K562 (cell line): ENCODE data around the gene CCDC18. TPM values are rescaled to one million over a fixed set of nuclear protein-coding genes. Genes with fewer than 3 reads are reported as not detected.
A peak's percentile ranks its signal among the peaks of the same experiment; 100 is the strongest.

ENCODE experiments used
- CEBPB ChIP-seq: fragments of 450-650 bp; IDR thresholded peaks from 2 replicates; pipeline ENCODE4 v1.6.1; 2016; ENCODE audit warnings: missing genetic modification characterization, missing compliant biosample characterization
- DMBX1 ChIP-seq: fragments of 250-450 bp; sonication (Bioruptor Pico); IDR thresholded peaks from 2 replicates; pipeline ENCODE4 v1.8.0; 2022; ENCODE audit warnings: inconsistent platforms, mild to moderate bottlenecking, moderate library complexity, borderline replicate concordance
- ETV5 ChIP-seq: sonication (generic); formaldehyde crosslinking; IDR thresholded peaks from 2 replicates; pipeline ENCODE4 v1.4.0; 2020; ENCODE audit warnings: low read depth, mild to moderate bottlenecking, missing genetic modification reagents
- MTA1 ChIP-seq: fragments of 450-650 bp; IDR thresholded peaks from 2 replicates; pipeline ENCODE4 v1.6.1; 2017; ENCODE audit warnings: borderline replicate concordance
- PHF21A ChIP-seq: fragments of 450-650 bp; IDR thresholded peaks from 2 replicates; pipeline ENCODE4 v1.6.1; 2017; ENCODE audit warnings: low read depth, borderline replicate concordance
- SMARCA5 ChIP-seq: fragments of 450-650 bp; IDR thresholded peaks from 2 replicates; pipeline ENCODE4 v1.6.1; 2016
- U2AF1 ChIP-seq: fragments of 200-400 bp; formaldehyde crosslinking; optimal IDR thresholded peaks from 2 replicates; pipeline ENCODE3; 2017; ENCODE audit warnings: mild to moderate bottlenecking, low read depth, low read length, moderate library complexity
- ZNF780A ChIP-seq: fragments of 250-450 bp; sonication (Bioruptor Pico); IDR thresholded peaks from 2 replicates; pipeline ENCODE4 v1.5.0; 2021; ENCODE audit warnings: mild to moderate bottlenecking
- polyA plus RNA-seq, 8 experiments: library from polyadenylated mRNA; depleted of rRNA in 4 of 8; stranded (reverse) in 5 of 8; unstranded in 3 of 8; fragments of >200 nt; fragmentation: Nextera tagmentation in 2 of 8; fragmentation: Illumina TruSeq in 1 of 8; extraction: Ambion mirVana in 2 of 8; extraction: Trizol in 1 of 8; gene quantifications; 2 replicates each; pipeline versions ENCODE4 v1.2.1 to v1.2.3, GENCODE V29; 2011 to 2014; ENCODE audit warnings: inconsistent platforms in 1 of 8, missing spikeins in 1 of 8
- total RNA-seq, 7 experiments: library from RNA; depleted of rRNA in 6 of 7; stranded (reverse); fragments of >200 nt in 6 of 7; fragmentation: Illumina TruSeq in 2 of 7; extraction: Trizol in 2 of 7; gene quantifications; 2 replicates each; pipeline versions ENCODE4 v1.2.1 to v1.2.3, GENCODE V29; 2011 to 2021; ENCODE audit warnings: low replicate concordance in 1 of 7
- TF ChIP-seq, protein P1 (sequence below), 2 experiments: fragments of 450-650 bp; formaldehyde crosslinking in 1 of 2; IDR thresholded peaks; 2 replicates each; pipeline versions ENCODE4 v1.4.0 to v1.6.1; 2014 to 2020; ENCODE audit warnings: mild to moderate bottlenecking in 2 of 2, borderline replicate concordance in 1 of 2, low read depth in 1 of 2
- TF ChIP-seq, protein P2 (sequence below): fragments of 200-800 bp; sonication (Bioruptor generic); IDR thresholded peaks from 2 replicates; pipeline ENCODE4 v1.6.1; 2017; ENCODE audit warnings: missing genetic modification characterization, missing compliant biosample characterization

CCDC18 gene
- total and polyA plus RNA-seq, 9 of the 15 experiments (the other 6 are each of a cell fraction or from before 2014, with no cell fraction given), result 19.5 to 34.2 (median 24.3) TPM

- TF ChIP-seq, protein P1, sequence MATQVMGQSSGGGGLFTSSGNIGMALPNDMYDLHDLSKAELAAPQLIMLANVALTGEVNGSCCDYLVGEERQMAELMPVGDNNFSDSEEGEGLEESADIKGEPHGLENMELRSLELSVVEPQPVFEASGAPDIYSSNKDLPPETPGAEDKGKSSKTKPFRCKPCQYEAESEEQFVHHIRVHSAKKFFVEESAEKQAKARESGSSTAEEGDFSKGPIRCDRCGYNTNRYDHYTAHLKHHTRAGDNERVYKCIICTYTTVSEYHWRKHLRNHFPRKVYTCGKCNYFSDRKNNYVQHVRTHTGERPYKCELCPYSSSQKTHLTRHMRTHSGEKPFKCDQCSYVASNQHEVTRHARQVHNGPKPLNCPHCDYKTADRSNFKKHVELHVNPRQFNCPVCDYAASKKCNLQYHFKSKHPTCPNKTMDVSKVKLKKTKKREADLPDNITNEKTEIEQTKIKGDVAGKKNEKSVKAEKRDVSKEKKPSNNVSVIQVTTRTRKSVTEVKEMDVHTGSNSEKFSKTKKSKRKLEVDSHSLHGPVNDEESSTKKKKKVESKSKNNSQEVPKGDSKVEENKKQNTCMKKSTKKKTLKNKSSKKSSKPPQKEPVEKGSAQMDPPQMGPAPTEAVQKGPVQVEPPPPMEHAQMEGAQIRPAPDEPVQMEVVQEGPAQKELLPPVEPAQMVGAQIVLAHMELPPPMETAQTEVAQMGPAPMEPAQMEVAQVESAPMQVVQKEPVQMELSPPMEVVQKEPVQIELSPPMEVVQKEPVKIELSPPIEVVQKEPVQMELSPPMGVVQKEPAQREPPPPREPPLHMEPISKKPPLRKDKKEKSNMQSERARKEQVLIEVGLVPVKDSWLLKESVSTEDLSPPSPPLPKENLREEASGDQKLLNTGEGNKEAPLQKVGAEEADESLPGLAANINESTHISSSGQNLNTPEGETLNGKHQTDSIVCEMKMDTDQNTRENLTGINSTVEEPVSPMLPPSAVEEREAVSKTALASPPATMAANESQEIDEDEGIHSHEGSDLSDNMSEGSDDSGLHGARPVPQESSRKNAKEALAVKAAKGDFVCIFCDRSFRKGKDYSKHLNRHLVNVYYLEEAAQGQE (IDR thresholded peaks at IDR 0.05; ENCODE audit: borderline replicate concordance), result no peak
- TF ChIP-seq, protein P1 (CRISPR knock-in tag; IDR thresholded peaks at IDR 0.05; ENCODE audit: low read depth), result no peak
- no peak for TF ChIP-seq SMARCA5
- TF ChIP-seq CEBPB (tag), result peak; percentile 94
- TF ChIP-seq U2AF1, result peak; percentile 77
- no peak for TF ChIP-seq ZNF780A (CRISPR knock-in tag)
- TF ChIP-seq PHF21A, result no peak
- peak; percentile 49; the same call in 1 of the 2 replicates for TF ChIP-seq MTA1
- TF ChIP-seq, protein P2, sequence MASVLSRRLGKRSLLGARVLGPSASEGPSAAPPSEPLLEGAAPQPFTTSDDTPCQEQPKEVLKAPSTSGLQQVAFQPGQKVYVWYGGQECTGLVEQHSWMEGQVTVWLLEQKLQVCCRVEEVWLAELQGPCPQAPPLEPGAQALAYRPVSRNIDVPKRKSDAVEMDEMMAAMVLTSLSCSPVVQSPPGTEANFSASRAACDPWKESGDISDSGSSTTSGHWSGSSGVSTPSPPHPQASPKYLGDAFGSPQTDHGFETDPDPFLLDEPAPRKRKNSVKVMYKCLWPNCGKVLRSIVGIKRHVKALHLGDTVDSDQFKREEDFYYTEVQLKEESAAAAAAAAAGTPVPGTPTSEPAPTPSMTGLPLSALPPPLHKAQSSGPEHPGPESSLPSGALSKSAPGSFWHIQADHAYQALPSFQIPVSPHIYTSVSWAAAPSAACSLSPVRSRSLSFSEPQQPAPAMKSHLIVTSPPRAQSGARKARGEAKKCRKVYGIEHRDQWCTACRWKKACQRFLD (CRISPR knock-in tag), result no peak
- TF ChIP-seq DMBX1, result peak; percentile 24; the same call in 1 of the 2 replicates
- TF ChIP-seq ETV5 (CRISPR knock-in tag), result peak; percentile 60; the same call in 1 of the 2 replicates
Measured at GRCh38 chr1:93179886-93180722, 420 bp upstream of the CCDC18 start, which contains the start of gene TMED5 (continued).
